HepG2 (cell line): ENCODE results near the gene RAD9A. TPM values are rescaled to one million over a fixed set of nuclear protein-coding genes. Genes with fewer than 3 reads are reported as not detected.

Experiments used
- BORCS8-MEF2B ChIP-seq: sonication (generic); formaldehyde crosslinking; IDR thresholded peaks from 2 replicates; pipeline ENCODE4 v1.8.0; 2022; ENCODE audit warnings: mild to moderate bottlenecking, missing genetic modification reagents
- CSRNP1 ChIP-seq: sonication (generic); formaldehyde crosslinking; IDR thresholded peaks from 2 replicates; pipeline ENCODE4 v1.8.1; 2023; ENCODE audit warnings: mild to moderate bottlenecking, missing genetic modification reagents
- IKZF5 ChIP-seq: IDR thresholded peaks from 2 replicates; pipeline ENCODE4 v1.6.1; 2018; ENCODE audit warnings: missing genetic modification reagents, mild to moderate bottlenecking, missing compliant biosample characterization
- MIXL1 ChIP-seq: IDR thresholded peaks from 2 replicates; pipeline ENCODE4 v1.6.1; 2016
- PRDM10 ChIP-seq: sonication (generic); formaldehyde crosslinking; IDR thresholded peaks from 2 replicates; pipeline ENCODE4 v1.4.0; 2020; ENCODE audit warnings: low read depth, missing genetic modification reagents
- RXRB ChIP-seq: IDR thresholded peaks from 2 replicates; pipeline ENCODE4 v1.6.1; 2016; ENCODE audit warnings: borderline replicate concordance, missing genetic modification reagents, missing compliant biosample characterization
- SRSF9 ChIP-seq: fragments of 200-400 bp; formaldehyde crosslinking; IDR thresholded peaks from 2 replicates; pipeline ENCODE4 v1.6.1; 2018; ENCODE audit warnings: borderline replicate concordance, mild to moderate bottlenecking, low read depth, low read length; ENCODE audit not compliant: insufficient read depth, poor library complexity, severe bottlenecking
- STAT5B ChIP-seq: sonication (generic); formaldehyde crosslinking; IDR thresholded peaks from 2 replicates; pipeline ENCODE4 v1.4.0; 2020; ENCODE audit warnings: missing genetic modification reagents
- TEF ChIP-seq: sonication (generic); formaldehyde crosslinking; IDR thresholded peaks from 2 replicates; pipeline ENCODE4 v1.5.0; 2020; ENCODE audit warnings: missing genetic modification reagents
- ZBTB37 ChIP-seq: sonication (generic); formaldehyde crosslinking; IDR thresholded peaks from 2 replicates; pipeline ENCODE4 v1.4.0; 2020; ENCODE audit warnings: mild to moderate bottlenecking, missing genetic modification reagents
- ZNF12 ChIP-seq: sonication (generic); formaldehyde crosslinking; IDR thresholded peaks from 2 replicates; pipeline ENCODE4 v1.5.0; 2020; ENCODE audit warnings: missing genetic modification reagents
- ZNF224 ChIP-seq: sonication (generic); formaldehyde crosslinking; IDR thresholded peaks from 2 replicates; pipeline ENCODE4 v1.5.0; 2020; ENCODE audit warnings: mild to moderate bottlenecking, missing genetic modification reagents
- ZNF430 ChIP-seq: sonication (generic); formaldehyde crosslinking; IDR thresholded peaks from 2 replicates; pipeline ENCODE4 v1.9.0; 2021; ENCODE audit warnings: mild to moderate bottlenecking, missing genetic modification reagents
- ZNF557 ChIP-seq: sonication (generic); formaldehyde crosslinking; IDR thresholded peaks from 2 replicates; pipeline ENCODE4 v1.4.0; 2020; ENCODE audit warnings: missing genetic modification reagents
- ZNF580 ChIP-seq: IDR thresholded peaks from 2 replicates; pipeline ENCODE4 v1.6.1; 2016; ENCODE audit warnings: low read depth, borderline replicate concordance
- ZNF629 ChIP-seq: sonication (generic); formaldehyde crosslinking; conservative IDR thresholded peaks from 2 replicates; pipeline ENCODE4 v1.5.0; 2020; ENCODE audit warnings: missing genetic modification reagents
- ZNF713 ChIP-seq: sonication (generic); formaldehyde crosslinking; IDR thresholded peaks from 2 replicates; pipeline ENCODE4 v1.4.0; 2020; ENCODE audit warnings: mild to moderate bottlenecking, missing genetic modification reagents
- ZSCAN12 ChIP-seq: sonication (generic); formaldehyde crosslinking; IDR thresholded peaks from 2 replicates; pipeline ENCODE4 v1.9.0; 2021; ENCODE audit warnings: mild to moderate bottlenecking, missing genetic modification reagents
- polyA plus RNA-seq, 8 experiments: library from polyadenylated mRNA; depleted of rRNA in 3 of 8; stranded (reverse) in 7 of 8; unstranded in 1 of 8; fragments of >200 nt; fragmentation: Illumina TruSeq in 4 of 8; extraction: Trizol in 4 of 8; gene quantifications; 2 replicates each; pipeline versions ENCODE4 v1.2.1 to v1.2.3, GENCODE V29; 2011 to 2016; ENCODE audit warnings: low read depth in 4 of 8, missing spikeins in 1 of 8, mixed read lengths in 1 of 8; ENCODE audit not compliant: insufficient read depth in 1 of 8
- total RNA-seq, 5 experiments: library from RNA; depleted of rRNA; stranded (reverse); fragments of >200 nt; fragmentation: Illumina TruSeq; extraction: Trizol; gene quantifications; 2 replicates each; pipeline ENCODE4 v1.2.3, GENCODE V29; 2016; ENCODE audit warnings: low read depth in 1 of 5

RAD9A gene
- total and polyA plus RNA-seq, 2 of the 13 experiments (the other 11 are each of a cell fraction or from before 2014, with no cell fraction given): 10.1 to 15.7 TPM

- TF ChIP-seq RXRB (peak; percentile 52; the same call in 1 of the 2 replicates), TEF (CRISPR knock-in tag) (no peak), ZSCAN12 (CRISPR knock-in tag) (0 out of 2 replicates have a peak, but pooled peaks have one; percentile 47), ZNF713 (CRISPR knock-in tag) (0 out of 2 replicates have a peak, but pooled peaks have one; percentile 48), ZNF430 (CRISPR knock-in tag) (no peak), ZNF629 (CRISPR knock-in tag) (0 out of 2 replicates have a peak, but pooled peaks have one; percentile 23), ZBTB37 (CRISPR knock-in tag) (no peak), MIXL1 (0 out of 2 replicates have a peak, but pooled peaks have one; percentile 58), ZNF557 (CRISPR knock-in tag) (0 out of 2 replicates have a peak, but pooled peaks have one; percentile 52), IKZF5 (CRISPR knock-in tag) (peak; percentile 87), CSRNP1 (peak; percentile 75), ZNF224 (CRISPR knock-in tag) (peak; percentile 69; the same call in 1 of the 2 replicates), ZNF12 (peak; percentile 65; the same call in 1 of the 2 replicates), STAT5B (CRISPR knock-in tag) (0 out of 2 replicates have a peak, but pooled peaks have one; percentile 39), BORCS8-MEF2B (CRISPR knock-in tag) (0 out of 2 replicates have a peak, but pooled peaks have one; percentile 38), SRSF9 (no peak), ZNF580 (no peak; the same call in 1 of the 2 replicates), PRDM10 (peak; percentile 72; the same call in 1 of the 2 replicates)
These were observed 36.5 kb downstream of the RAD9A start, which contains the start of gene RPS6KB2 (continued) for GRCh38 chr11:67428052-67429001.
